ENCODE data around the gene AP3D1. TPM values are rescaled to one million over a fixed set of nuclear protein-coding genes. Genes with fewer than 3 reads are reported as not detected.

AP3D1 gene
- total and polyA plus RNA-seq, 5 donors from 2014 or later = 12.0 to 78.0 (median 13.3) TPM

DNA sequence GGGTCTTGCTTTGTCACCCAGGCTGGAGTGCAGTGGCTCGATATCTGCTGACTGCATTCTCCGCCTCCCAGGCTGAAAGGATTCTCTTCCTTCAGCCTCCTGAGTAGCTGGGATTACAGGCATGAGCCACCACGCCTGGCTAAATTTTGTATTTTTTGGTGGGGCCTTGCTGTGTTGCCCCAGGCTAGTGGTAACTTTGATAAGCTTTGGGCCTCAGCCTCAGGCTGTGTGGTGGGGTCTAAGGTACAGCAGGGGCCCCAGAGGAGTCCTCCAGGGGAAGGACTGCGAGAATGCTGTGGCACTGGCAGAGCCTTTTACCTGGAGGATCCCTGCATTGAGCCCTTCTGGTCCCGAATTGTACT is 19.6 kb upstream of the AP3D1 start:
- Histone ChIP-seq H3K4me3 (ENCODE audit: low read depth, low read length) (no peak overlapping the region), H3K4me1 (ENCODE audit: control insufficient read depth, insufficient read depth, low read length, poor library complexity, severe bottlenecking) (peaks cover 49% of the 10 kb centered on the region)
- H3K4me3 Mint-ChIP-seq = peak overlapping the region; percentile 41 to 66 (median 60)

DNA sequence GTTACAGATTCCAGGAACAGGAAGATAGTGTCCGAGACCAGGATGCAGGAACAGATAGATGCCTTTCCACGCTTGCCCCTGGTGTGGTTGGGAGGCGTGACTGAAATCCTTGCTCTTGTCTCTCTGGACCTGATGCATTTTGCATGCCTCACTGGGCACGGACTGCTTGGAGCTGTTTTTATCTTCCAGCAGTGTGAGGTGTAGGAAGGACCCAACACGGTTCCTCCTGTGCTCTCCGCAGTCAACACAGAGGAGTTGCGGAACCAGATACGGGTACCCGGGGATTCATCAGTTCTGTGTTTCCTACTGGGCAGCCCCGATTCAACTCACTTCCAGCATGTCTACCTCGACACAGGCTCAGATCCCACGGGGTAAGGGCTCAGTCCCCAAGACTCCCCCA is 18.9 kb upstream of the AP3D1 start:
- H3K9me3 Mint-ChIP-seq = no peaks in the 10 kb centered on the region
- no peak for DNase-seq
- no peaks in the 10 kb centered on the region for H3K27me3 ChIP-seq (ENCODE audit: control insufficient read depth, insufficient read depth, low read length)
- H3K36me3 ChIP-seq (ENCODE audit: control insufficient read depth, insufficient read depth, low read length) = peaks cover 3% of the 10 kb centered on the region
- H3K27ac Mint-ChIP-seq = peak overlapping the region in 1 of 3 donors; percentile 88
- peak overlapping the region in 2 of 4 donors; percentile 23 to 41 for H3K4me3 Mint-ChIP-seq
- no peak for ATAC-seq (ENCODE audit: low read depth in 2 of 2)
- H3K27ac ChIP-seq (ENCODE audit: insufficient read depth, low read length, poor library complexity, severe bottlenecking) = no peak overlapping the region
- H3K9me3 ChIP-seq (ENCODE audit: control insufficient read depth in 2 of 2, low read length in 2 of 2) = no peaks in the 10 kb centered on the region
- no peaks in the 10 kb centered on the region for H3K36me3 Mint-ChIP-seq
- H3K4me1 ChIP-seq (ENCODE audit: control insufficient read depth, insufficient read depth, low read length, poor library complexity, severe bottlenecking) = peaks cover 56% of the 10 kb centered on the region
- H3K4me1 Mint-ChIP-seq = peaks cover 0 to 79% (median 39%) of the 10 kb centered on the region in 4 donors
- no peaks in the 10 kb centered on the region for H3K27me3 Mint-ChIP-seq
- no peak overlapping the region for H3K4me3 ChIP-seq (ENCODE audit: low read depth, low read length)

More for the DNA sequence above, 19.6 kb upstream of the AP3D1 start:
- H3K4me1 Mint-ChIP-seq = peaks cover 0 to 72% (median 36%) of the 10 kb centered on the region in 4 donors
- H3K27me3 Mint-ChIP-seq = no peaks in the 10 kb centered on the region
- H3K9me3 ChIP-seq (ENCODE audit: control insufficient read depth in 2 of 2, low read length in 2 of 2) = no peaks in the 10 kb centered on the region
- no peaks in the 10 kb centered on the region for H3K9me3 Mint-ChIP-seq
- H3K27ac Mint-ChIP-seq = peak overlapping the region in 2 of 3 donors; percentile 89 to 93
- H3K27ac ChIP-seq (ENCODE audit: insufficient read depth, low read length, poor library complexity, severe bottlenecking) = peak overlapping the region; percentile 72
- DNase-seq (no peak), ATAC-seq (ENCODE audit: low read depth in 2 of 2) (peak; percentile 1 to 2)
- no peaks in the 10 kb centered on the region for H3K36me3 Mint-ChIP-seq
- H3K27me3 ChIP-seq (ENCODE audit: control insufficient read depth, insufficient read depth, low read length) = no peaks in the 10 kb centered on the region
- H3K36me3 ChIP-seq (ENCODE audit: control insufficient read depth, insufficient read depth, low read length) = peaks cover 3% of the 10 kb centered on the region

DNA sequence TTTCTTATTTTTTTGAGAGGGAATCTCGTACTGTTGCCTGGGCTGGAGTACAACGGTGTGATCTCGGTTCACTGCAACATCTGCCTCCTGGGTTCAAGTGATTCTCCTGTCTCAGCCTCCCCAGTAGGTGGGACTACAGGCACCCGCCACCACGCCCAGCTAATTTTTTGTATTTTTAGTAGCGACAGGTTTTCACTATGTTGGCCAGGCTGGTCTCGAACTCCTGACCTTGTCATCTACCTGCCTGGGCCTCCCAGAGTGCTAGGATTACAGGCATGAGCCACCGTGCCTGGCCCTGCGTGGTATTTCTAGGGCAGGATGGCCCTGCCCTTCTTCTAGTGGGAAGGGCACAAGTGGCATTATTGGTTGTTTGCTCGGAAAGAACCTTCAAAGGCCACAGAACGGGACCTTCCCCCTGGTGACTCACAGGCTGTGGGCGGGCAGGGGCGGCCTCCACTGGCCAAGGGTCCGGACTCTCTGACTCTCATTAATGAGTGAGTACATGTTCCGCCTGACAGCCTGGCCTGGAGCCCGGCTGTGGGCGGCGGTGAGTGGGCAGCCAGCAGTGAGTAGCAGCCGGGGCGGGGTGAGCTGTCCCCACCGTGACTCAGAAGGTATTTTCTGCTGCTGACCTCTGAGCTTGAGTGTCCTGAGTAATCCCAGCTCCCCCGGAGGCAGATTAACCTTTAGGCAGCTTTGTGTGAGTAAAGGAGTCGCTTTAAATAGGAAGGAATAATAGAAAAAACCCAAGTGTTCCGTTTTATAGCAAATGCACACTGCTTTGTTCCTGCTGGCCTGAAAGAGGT is 17.5 kb upstream of the AP3D1 start:
- DNase-seq (peak in 2 of 3 donors; percentile 44 to 61), ATAC-seq (ENCODE audit: low read depth in 2 of 2) (peak; percentile 25 to 37)
- peak overlapping the region; percentile 82 to 97 (median 86) for H3K27ac Mint-ChIP-seq
- peak overlapping the region; percentile 75 for H3K27ac ChIP-seq (ENCODE audit: insufficient read depth, low read length, poor library complexity, severe bottlenecking)
- no peaks in the 10 kb centered on the region for H3K9me3 ChIP-seq (ENCODE audit: control insufficient read depth in 2 of 2, low read length in 2 of 2)
- H3K4me1 ChIP-seq (ENCODE audit: control insufficient read depth, insufficient read depth, low read length, poor library complexity, severe bottlenecking) = peaks cover 62% of the 10 kb centered on the region
- peaks cover 0 to 75% (median 39%) of the 10 kb centered on the region in 4 donors for H3K4me1 Mint-ChIP-seq
- peak overlapping the region; percentile 37 for H3K4me3 ChIP-seq (ENCODE audit: low read depth, low read length)
- H3K36me3 ChIP-seq (ENCODE audit: control insufficient read depth, insufficient read depth, low read length) = peaks cover 3% of the 10 kb centered on the region
- no peaks in the 10 kb centered on the region for H3K27me3 Mint-ChIP-seq
- no peaks in the 10 kb centered on the region for H3K27me3 ChIP-seq (ENCODE audit: control insufficient read depth, insufficient read depth, low read length)
- no peaks in the 10 kb centered on the region for H3K9me3 Mint-ChIP-seq
- peak overlapping the region; percentile 68 to 88 (median 84) for H3K4me3 Mint-ChIP-seq
- no peaks in the 10 kb centered on the region for H3K36me3 Mint-ChIP-seq

DNA sequence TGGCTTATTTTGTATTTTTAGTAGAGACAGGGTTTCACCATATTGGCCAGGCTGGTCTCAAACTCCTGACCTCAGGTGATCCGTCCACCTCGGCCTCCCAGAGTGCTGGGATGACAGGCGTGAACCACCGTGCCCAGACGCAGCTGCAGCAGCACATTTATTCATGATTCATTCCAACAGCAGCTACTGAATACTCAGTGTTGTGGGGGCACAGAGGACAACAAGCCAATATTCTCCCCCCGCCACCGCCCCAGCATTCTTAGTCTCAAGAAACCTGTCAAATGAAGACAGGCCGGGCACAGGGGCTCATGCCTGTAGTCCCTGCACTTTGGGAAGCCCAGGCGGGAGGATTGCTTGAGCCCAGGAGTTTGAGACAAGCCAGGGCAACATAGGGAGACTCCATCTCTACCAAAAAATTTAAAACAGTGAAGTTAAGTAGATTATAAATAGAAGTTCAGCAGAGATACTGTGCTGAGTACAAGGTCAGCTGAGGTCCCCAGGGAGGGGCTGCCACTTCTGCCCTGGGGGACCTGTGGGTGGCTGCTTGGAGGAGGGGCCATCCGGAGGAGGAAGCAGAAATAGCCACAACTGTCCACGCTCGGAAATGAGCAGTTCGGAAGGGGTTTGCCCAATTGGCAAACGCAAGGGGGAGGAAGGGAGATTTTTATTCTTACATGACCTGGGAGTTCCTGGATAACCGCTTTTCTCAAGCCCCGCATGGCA is 16.7 kb upstream of the AP3D1 start:
- H3K27ac ChIP-seq (ENCODE audit: insufficient read depth, low read length, poor library complexity, severe bottlenecking) = peak overlapping the region; percentile 75
- H3K4me3 Mint-ChIP-seq = peak overlapping the region; percentile 68 to 88 (median 84)
- peak in 1 of 3 donors; percentile 16 for DNase-seq

DNA sequence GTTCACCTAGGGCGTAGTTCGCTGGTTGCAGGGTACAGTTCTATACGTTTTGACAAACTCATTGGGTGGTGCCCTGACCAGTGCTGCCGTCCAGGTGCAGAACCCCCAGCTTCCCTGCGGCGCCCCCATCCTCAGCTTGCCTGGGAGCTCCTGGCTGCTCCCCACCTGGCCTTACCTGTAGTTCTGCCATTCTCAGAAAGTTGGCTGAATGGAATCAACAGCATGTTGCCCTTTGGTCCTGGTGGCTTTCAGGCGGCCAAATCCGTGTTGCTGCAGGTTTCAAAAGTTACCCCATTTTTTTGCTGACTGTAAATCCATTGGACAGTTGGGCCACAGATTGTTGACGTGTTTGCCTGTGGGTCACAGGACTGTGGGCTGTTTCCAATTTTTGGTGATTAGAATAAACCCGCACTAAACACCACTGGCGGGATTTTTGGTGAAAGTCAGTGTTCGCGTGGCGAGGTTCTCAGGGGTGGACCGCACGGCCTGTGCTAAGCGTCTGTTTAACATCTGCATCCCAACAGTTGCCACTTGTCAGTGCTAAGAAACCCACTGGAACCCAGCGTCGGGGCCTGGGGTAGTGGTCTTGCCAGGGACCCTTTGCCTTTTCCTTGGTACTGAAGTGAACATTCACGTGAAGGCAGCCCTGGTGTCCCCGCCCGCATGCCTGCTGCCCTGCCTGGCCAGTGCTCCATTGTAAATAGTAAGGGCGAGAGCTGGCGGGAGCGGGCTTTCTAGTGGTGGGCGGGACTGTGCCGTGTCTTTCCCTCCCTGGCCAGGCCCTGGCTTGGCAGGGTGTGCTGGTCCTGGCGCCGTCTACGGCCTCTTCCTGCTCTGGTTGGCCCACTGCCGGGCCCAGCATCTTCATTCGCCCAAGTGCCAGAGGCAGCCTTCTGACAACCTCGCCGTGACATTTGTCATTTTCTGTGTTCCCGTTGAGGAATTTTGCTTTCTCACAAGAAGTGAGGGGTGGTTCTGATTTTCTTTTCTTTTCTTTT is 15.7 kb upstream of the AP3D1 start:
- no peaks in the 10 kb centered on the region for H3K36me3 ChIP-seq (ENCODE audit: control insufficient read depth, insufficient read depth, low read length)
- Mint-ChIP-seq H3K9me3 (no peaks in the 10 kb centered on the region), H3K4me1 (peaks cover 0 to 70% (median 36%) of the 10 kb centered on the region in 4 donors), H3K36me3 (no peaks in the 10 kb centered on the region), H3K27ac (peak overlapping the region in 2 of 3 donors; percentile 76 to 82), H3K27me3 (no peaks in the 10 kb centered on the region), H3K4me3 (peak overlapping the region; percentile 66 to 76 (median 68))
- no peak for DNase-seq
- peak overlapping the region; percentile 14 for H3K27ac ChIP-seq (ENCODE audit: insufficient read depth, low read length, poor library complexity, severe bottlenecking)
- peaks cover 64% of the 10 kb centered on the region for H3K4me1 ChIP-seq (ENCODE audit: control insufficient read depth, insufficient read depth, low read length, poor library complexity, severe bottlenecking)
- ATAC-seq (ENCODE audit: low read depth in 2 of 2) = no peak
- no peaks in the 10 kb centered on the region for H3K27me3 ChIP-seq (ENCODE audit: control insufficient read depth, insufficient read depth, low read length)
- H3K9me3 ChIP-seq (ENCODE audit: control insufficient read depth in 2 of 2, low read length in 2 of 2) = no peaks in the 10 kb centered on the region
- no peak overlapping the region for H3K4me3 ChIP-seq (ENCODE audit: low read depth, low read length)

More for the DNA sequence above, 16.7 kb upstream of the AP3D1 start:
- Mint-ChIP-seq H3K27ac (peak overlapping the region; percentile 82 to 97 (median 86)), H3K4me1 (peaks cover 0 to 73% (median 36%) of the 10 kb centered on the region in 4 donors), H3K27me3 (no peaks in the 10 kb centered on the region), H3K36me3 (no peaks in the 10 kb centered on the region), H3K9me3 (no peaks in the 10 kb centered on the region)
- no peak for ATAC-seq (ENCODE audit: low read depth in 2 of 2)
- Histone ChIP-seq H3K4me3 (ENCODE audit: low read depth, low read length) (peak overlapping the region; percentile 37), H3K36me3 (ENCODE audit: control insufficient read depth, insufficient read depth, low read length) (peaks cover under 1% of the 10 kb centered on the region), H3K4me1 (ENCODE audit: control insufficient read depth, insufficient read depth, low read length, poor library complexity, severe bottlenecking) (peaks cover 65% of the 10 kb centered on the region), H3K27me3 (ENCODE audit: control insufficient read depth, insufficient read depth, low read length) (no peaks in the 10 kb centered on the region), H3K9me3 (ENCODE audit: control insufficient read depth in 2 of 2, low read length in 2 of 2) (no peaks in the 10 kb centered on the region)

DNA sequence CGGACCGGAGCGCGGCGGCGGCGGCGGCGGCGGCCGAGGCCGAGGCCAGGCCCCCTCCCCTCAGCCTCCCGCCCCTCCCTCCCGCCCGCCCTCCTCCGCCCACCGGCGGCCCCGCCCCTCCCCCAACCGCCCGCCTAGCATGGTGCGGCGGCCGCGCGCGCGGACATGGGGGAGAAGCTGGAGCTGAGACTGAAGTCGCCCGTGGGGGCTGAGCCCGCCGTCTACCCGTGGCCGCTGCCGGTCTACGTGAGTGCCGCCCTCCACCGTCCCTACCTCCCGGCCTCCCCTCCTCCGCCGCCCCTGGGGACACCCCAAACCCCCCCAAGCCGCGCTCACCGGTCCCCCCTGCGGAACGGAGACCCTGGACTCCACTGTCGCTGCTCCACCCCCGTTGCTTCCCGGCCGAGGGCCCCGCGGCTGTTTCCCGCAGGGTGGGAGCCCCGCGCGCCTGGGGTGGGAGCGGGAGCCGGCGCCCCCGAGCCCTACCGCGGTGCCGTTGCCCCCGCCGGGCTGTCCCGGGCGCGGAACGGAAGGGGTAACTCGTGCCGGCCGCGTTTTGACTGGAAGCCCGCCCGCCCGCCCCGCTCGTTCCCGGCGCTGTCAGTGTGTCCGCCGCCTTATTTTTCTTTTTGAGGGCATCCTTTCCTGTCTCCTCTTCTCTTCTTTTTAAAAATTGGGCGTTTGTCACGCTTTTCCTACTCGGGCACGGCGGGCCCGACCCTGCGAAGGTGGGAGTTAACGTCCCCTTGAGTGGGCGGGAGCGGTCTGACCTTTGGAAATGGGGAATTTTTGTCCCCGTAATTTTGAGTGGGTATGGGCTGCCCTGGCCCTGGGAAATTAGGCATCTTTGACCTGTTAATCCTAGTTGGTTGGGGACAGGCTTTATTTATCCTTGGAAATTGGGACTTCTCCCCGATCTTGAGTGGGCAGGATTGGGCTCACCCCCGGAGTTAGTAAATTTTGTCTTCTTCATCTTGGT is 12.9 kb upstream of the AP3D1 start:
- Histone ChIP-seq H3K4me1 (ENCODE audit: control insufficient read depth, insufficient read depth, low read length, poor library complexity, severe bottlenecking) (peaks cover 46% of the 10 kb centered on the region), H3K9me3 (ENCODE audit: control insufficient read depth in 2 of 2, low read length in 2 of 2) (no peaks in the 10 kb centered on the region), H3K4me3 (ENCODE audit: low read depth, low read length) (peak overlapping the region; percentile 77), H3K27me3 (ENCODE audit: control insufficient read depth, insufficient read depth, low read length) (no peaks in the 10 kb centered on the region), H3K36me3 (ENCODE audit: control insufficient read depth, insufficient read depth, low read length) (no peaks in the 10 kb centered on the region), H3K27ac (ENCODE audit: insufficient read depth, low read length, poor library complexity, severe bottlenecking) (peak overlapping the region; percentile 83)
- no peaks in the 10 kb centered on the region for H3K9me3 Mint-ChIP-seq
- ATAC-seq (ENCODE audit: low read depth in 2 of 2) = peak; percentile 21 to 30
- H3K4me3 Mint-ChIP-seq = peak overlapping the region; percentile 90 to 98 (median 92)
- H3K27ac Mint-ChIP-seq = peak overlapping the region; percentile 26 to 85 (median 79)
- DNase-seq = peak in 1 of 3 donors; percentile 40
- H3K4me1 Mint-ChIP-seq = peaks cover 0 to 47% (median 19%) of the 10 kb centered on the region in 4 donors
- no peaks in the 10 kb centered on the region for H3K27me3 Mint-ChIP-seq
- H3K36me3 Mint-ChIP-seq = no peaks in the 10 kb centered on the region

All from CD4-positive, CD25-positive, alpha-beta regulatory T cell (primary cell).